Measurements from ENCODE around the gene EGFL6. TPM values are rescaled to one million over a fixed set of nuclear protein-coding genes. Genes with fewer than 3 reads are reported as not detected.

EGFL6 gene
- total RNA-seq, 1 experiment from 2014 or later, result not detected

- no peak for TF ChIP-seq TCF7L2 (IDR thresholded peaks at IDR 0.05; ENCODE audit: low read depth, low read length)
- TF ChIP-seq REST (IDR thresholded peaks at IDR 0.05; ENCODE audit: insufficient read depth in 1 of 2, low read depth in 2 of 2, low read length in 1 of 2), result no peak
- no peak for TF ChIP-seq SIN3A (IDR thresholded peaks at IDR 0.05; ENCODE audit: borderline replicate concordance, insufficient read depth, low read depth, low read length)
- peak; percentile 60; the same call in 1 of the 2 replicates for TF ChIP-seq CTCF (IDR thresholded peaks at IDR 0.05)
- TF ChIP-seq POLR2AphosphoS5 (IDR thresholded peaks at IDR 0.05; ENCODE audit: low read depth, low read length), result no peak
- Histone ChIP-seq H3K27ac (ENCODE audit: low read length) (no peak overlapping the region), H3K36me3 (ENCODE audit: control insufficient read depth, insufficient read depth, low read length) (no peaks in the 10 kb centered on the region), H3K4me3 (ENCODE audit: low read depth in 2 of 2, low read length in 2 of 2) (no peak overlapping the region), H3K9me3 (ENCODE audit: control insufficient read depth, insufficient read depth, low read depth, low read length) (no peaks in the 10 kb centered on the region), H3K27me3 (ENCODE audit: control insufficient read depth, insufficient read depth, low read length) (no peaks in the 10 kb centered on the region), H3K4me1 (ENCODE audit: control insufficient read depth, insufficient read depth, low read length) (no peaks in the 10 kb centered on the region)
- CTCF ChIA-PET, result no interaction called here
- ATAC-seq, result no peak
- in situ Hi-C loops (cut with HindIII; ENCODE audit: low pct_unique_long_range_greater_than_20kb, low sequenced_read_pairs) (no loop called here), intact Hi-C loops (cut with micrococcal nuclease; ENCODE audit: unreplicated experiment) (loop anchor here (5.0 kb wide), 2 partner anchors 89 to 374 kb away; no protein-coding TSS in a partner anchor)
- no TSS peak for BruUV-seq (replicated peaks)
- DNase-seq (ENCODE audit: low read depth, low spot score), result no peak
- POLR2A ChIA-PET, result no interaction called here
Measured at GRCh38 chrX:13658602-13659001, 89.2 kb downstream of the EGFL6 start.

- intact Hi-C loops (cut with micrococcal nuclease; ENCODE audit: unreplicated experiment) (loop anchor here (5.0 kb wide), 2 partner anchors 88 to 373 kb away; no protein-coding TSS in a partner anchor), in situ Hi-C loops (cut with HindIII; ENCODE audit: low pct_unique_long_range_greater_than_20kb, low sequenced_read_pairs) (no loop called here)
- ATAC-seq, result no peak
- Histone ChIP-seq H3K4me1 (ENCODE audit: control insufficient read depth, insufficient read depth, low read length) (no peaks in the 10 kb centered on the region), H3K27ac (ENCODE audit: low read length) (no peak overlapping the region), H3K27me3 (ENCODE audit: control insufficient read depth, insufficient read depth, low read length) (no peaks in the 10 kb centered on the region), H3K4me3 (ENCODE audit: low read depth in 2 of 2, low read length in 2 of 2) (no peak overlapping the region), H3K9me3 (ENCODE audit: control insufficient read depth, insufficient read depth, low read depth, low read length) (no peaks in the 10 kb centered on the region), H3K36me3 (ENCODE audit: control insufficient read depth, insufficient read depth, low read length) (no peaks in the 10 kb centered on the region)
- DNase-seq (ENCODE audit: low read depth, low spot score), result no peak
- POLR2A ChIA-PET, result no interaction called here
- TF ChIP-seq CTCF (IDR thresholded peaks at IDR 0.05), result no peak
- CTCF ChIA-PET, result no interaction called here
- BruUV-seq (replicated peaks), result no TSS peak
Measured at GRCh38 chrX:13659063-13659462, 89.7 kb downstream of the EGFL6 start.
